Caco-2 (cell line): ENCODE data around the gene PDE4DIP. TPM values are rescaled to one million over a fixed set of nuclear protein-coding genes. Genes with fewer than 3 reads are reported as not detected.
"Not testable (repeated sequence)": the region's sequence is repeated elsewhere in the genome, so short reads cannot be mapped to it uniquely, and the experiment has no call there.

Source experiments
- BruUV-seq: library from RNA; stranded (reverse); fragments of 400-500 nt; replicated peaks from 2 replicates; lab custom pipeline; 2021; lab: Mats Ljungman, UMichigan
- CTCF ChIA-PET: fragments of 300-600 bp; sonication (Branson Sonifier 250); formaldehyde crosslinking; loops from one replicate; lab custom pipeline; 2022; ENCODE audit warnings: antibody characterized with exemption; lab: Charles Lee
- POLR2A ChIA-PET: fragments of 300-600 bp; sonication (Branson Sonifier 250); formaldehyde crosslinking; loops from one replicate; lab custom pipeline; 2022; ENCODE audit warnings: antibody characterized with exemption; lab: Charles Lee
- DNase-seq, 2 experiments: peaks; one replicate each; pipeline versions ENCODE4 v3.0.0 to v3.0.0-alpha.2; 2020 to 2022
- H3K27me3 ChIP-seq: replicated peaks from 2 replicates; pipeline ENCODE4 v1.6.0; 2011; ENCODE audit warnings: low read length; ENCODE audit not compliant: control insufficient read depth, insufficient read depth
- H3K36me3 ChIP-seq: 2 replicates; pipeline ENCODE4 v1.5.1; 2011; ENCODE audit warnings: low read length; ENCODE audit not compliant: control insufficient read depth, insufficient read depth
- H3K4me1 ChIP-seq: fragments of 250-450 bp; sonication (Bioruptor Pico); 2 replicates; pipeline ENCODE4 v1.5.1; 2020; ENCODE audit warnings: mild to moderate bottlenecking
- H3K4me3 ChIP-seq: 2 replicates; pipeline ENCODE4 v1.5.1; 2011; ENCODE audit warnings: low read depth, mild to moderate bottlenecking, control low read depth, low read length
- H3K9me3 ChIP-seq: fragments of 250-450 bp; sonication (Bioruptor Pico); 2 replicates; pipeline ENCODE4 v1.5.1; 2020; ENCODE audit warnings: mild to moderate bottlenecking, moderate library complexity
- H3K27ac Mint-ChIP-seq: one replicate; pipeline ENCODE4 v1.8.0; 2022; ENCODE audit warnings: mixed read lengths; ENCODE audit not compliant: unreplicated experiment
- H3K27me3 Mint-ChIP-seq: one replicate; pipeline ENCODE4 v1.8.0; 2022; ENCODE audit warnings: mixed read lengths; ENCODE audit not compliant: insufficient read depth, unreplicated experiment
- H3K36me3 Mint-ChIP-seq: one replicate; pipeline ENCODE4 v1.8.0; 2022; ENCODE audit warnings: mild to moderate bottlenecking, mixed read lengths; ENCODE audit not compliant: insufficient read depth, unreplicated experiment
- H3K4me1 Mint-ChIP-seq: one replicate; pipeline ENCODE4 v1.8.0; 2022; ENCODE audit warnings: low read depth, mixed read lengths; ENCODE audit not compliant: unreplicated experiment
- H3K4me3 Mint-ChIP-seq: one replicate; pipeline ENCODE4 v1.8.0; 2022; ENCODE audit warnings: mild to moderate bottlenecking, moderate library complexity, mixed read lengths; ENCODE audit not compliant: unreplicated experiment
- H3K9me3 Mint-ChIP-seq: one replicate; pipeline ENCODE4 v1.8.0; 2022; ENCODE audit warnings: mixed read lengths; ENCODE audit not compliant: unreplicated experiment
- intact Hi-C: fragments of 100-400 bp; cut with micrococcal nuclease; formaldehyde crosslinking; loops from one replicate; pipeline ENCODE4 v1.10.0; 2022; ENCODE audit not compliant: unreplicated experiment
- total RNA-seq: library from RNA; stranded (reverse); gene quantifications from 2 replicates; pipeline ENCODE4 v1.2.3, GENCODE V29; 2022

The PDE4DIP gene
- total RNA-seq, 1 experiment from 2014 or later = 30.8 TPM

DNA sequence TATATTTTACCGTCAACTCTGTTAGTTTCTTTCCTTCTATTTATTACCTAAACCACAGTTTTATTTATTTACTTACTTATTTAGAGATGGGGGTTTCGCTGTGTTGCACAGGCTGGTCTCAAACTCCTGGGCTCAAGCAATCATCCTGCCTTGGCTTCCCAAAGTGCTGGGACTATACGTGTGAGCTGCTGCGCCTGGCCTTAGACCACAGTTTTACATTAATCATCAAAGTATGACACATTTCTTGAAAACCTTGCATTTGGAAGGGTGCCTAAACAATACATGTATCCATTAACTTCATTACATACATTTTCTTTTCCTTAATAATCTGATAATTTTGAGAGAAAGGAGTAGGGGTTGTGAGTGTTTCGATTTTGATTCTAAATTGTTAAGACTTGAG lies 124.9 kb downstream of the PDE4DIP start:
- H3K36me3 ChIP-seq, CTCF ChIA-PET, H3K27me3 Mint-ChIP-seq, H3K9me3 ChIP-seq, BruUV-seq, H3K4me1 ChIP-seq, H3K4me3 Mint-ChIP-seq, H3K27me3 ChIP-seq, H3K4me1 Mint-ChIP-seq, H3K36me3 Mint-ChIP-seq, intact Hi-C loops, H3K27ac Mint-ChIP-seq, H3K4me3 ChIP-seq, H3K9me3 Mint-ChIP-seq, DNase-seq, POLR2A ChIA-PET: not testable (repeated sequence)

DNA sequence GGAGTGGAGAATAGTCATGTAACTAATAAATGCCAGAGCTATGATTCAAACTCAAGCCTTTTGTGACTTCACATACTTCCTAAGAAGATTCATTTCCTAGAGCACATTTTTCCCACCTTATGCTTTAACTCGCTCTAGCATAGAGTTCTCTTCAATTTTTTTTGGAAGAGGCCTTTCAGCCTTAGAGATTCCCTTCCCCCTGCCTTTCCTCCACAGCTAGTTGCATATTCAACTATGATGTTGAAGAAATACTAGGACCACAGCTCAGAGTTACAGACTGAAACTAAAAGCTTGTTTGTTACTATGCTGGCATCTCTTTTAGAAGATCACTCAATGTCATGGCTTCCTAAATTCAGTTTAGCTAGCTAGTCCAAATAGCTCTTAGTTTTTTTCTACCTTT lies 131.2 kb downstream of the PDE4DIP start:
- H3K4me1 ChIP-seq, H3K4me3 ChIP-seq, DNase-seq, H3K4me1 Mint-ChIP-seq, H3K27me3 ChIP-seq, H3K36me3 ChIP-seq, H3K27me3 Mint-ChIP-seq, intact Hi-C loops, POLR2A ChIA-PET, H3K9me3 Mint-ChIP-seq, H3K27ac Mint-ChIP-seq, BruUV-seq, H3K4me3 Mint-ChIP-seq, H3K9me3 ChIP-seq, CTCF ChIA-PET: not testable (repeated sequence)
- H3K36me3 Mint-ChIP-seq = peaks cover 32% of the 10 kb centered on the region

DNA sequence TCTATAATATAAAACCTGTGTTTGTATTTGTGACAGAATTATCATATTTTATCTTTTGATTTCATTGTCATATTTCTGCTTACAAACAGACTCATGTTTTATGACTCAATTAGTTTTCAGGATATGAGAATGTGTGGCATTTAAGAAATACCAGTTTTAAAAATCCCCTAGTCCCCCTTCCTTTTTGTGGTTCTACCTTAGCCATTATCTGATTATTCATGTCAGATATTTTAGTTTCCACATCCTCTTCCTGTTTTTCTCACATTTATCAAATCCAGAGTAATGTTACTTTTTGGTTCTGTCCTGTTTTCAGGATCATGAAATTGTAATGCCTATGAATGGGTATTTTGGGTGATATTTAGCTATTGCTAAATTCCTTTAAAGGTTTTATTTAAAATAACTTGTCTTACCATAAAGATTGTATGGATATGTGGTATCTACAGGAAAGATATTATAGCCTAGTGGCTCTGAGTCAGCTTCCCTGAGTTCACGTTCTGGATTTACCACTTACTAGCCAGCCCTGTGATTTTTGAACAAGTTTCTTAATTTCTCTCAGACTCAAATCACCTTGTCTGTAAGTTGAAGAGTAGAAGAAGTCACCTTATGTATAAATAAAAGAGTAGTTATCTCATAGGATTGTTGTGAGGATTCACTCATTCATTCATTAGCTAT lies 131.8 kb downstream of the PDE4DIP start:
- H3K27me3 ChIP-seq, H3K27ac Mint-ChIP-seq, POLR2A ChIA-PET, H3K9me3 Mint-ChIP-seq, H3K9me3 ChIP-seq, H3K27me3 Mint-ChIP-seq, H3K4me3 Mint-ChIP-seq, H3K4me1 Mint-ChIP-seq, CTCF ChIA-PET, H3K36me3 ChIP-seq, H3K4me3 ChIP-seq, H3K4me1 ChIP-seq, BruUV-seq, DNase-seq, intact Hi-C loops: not testable (repeated sequence)
- peaks cover 37% of the 10 kb centered on the region for H3K36me3 Mint-ChIP-seq

DNA sequence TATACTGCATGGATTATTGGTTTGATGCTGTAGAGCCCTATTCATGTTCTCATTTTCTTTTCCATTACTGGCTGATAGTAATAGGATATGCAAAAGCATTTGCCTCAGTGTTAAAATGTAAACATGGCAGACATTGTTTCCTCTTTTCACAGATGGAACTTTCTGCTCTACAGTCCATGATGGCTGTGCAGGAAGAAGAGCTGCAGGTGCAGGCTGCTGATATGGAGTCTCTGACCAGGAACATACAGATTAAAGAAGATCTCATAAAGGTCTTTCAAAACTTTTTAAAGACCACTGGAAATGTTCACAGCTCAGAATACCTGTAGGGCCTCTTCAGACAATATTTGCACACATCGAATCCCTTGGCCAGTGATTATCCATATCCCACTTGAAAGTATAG lies 133.6 kb downstream of the PDE4DIP start:
- H3K27me3 Mint-ChIP-seq, H3K36me3 ChIP-seq, intact Hi-C loops, DNase-seq, H3K4me1 Mint-ChIP-seq, POLR2A ChIA-PET, H3K4me3 Mint-ChIP-seq, H3K4me3 ChIP-seq, H3K4me1 ChIP-seq, H3K9me3 Mint-ChIP-seq, CTCF ChIA-PET, H3K9me3 ChIP-seq, BruUV-seq, H3K27ac Mint-ChIP-seq, H3K27me3 ChIP-seq: not testable (repeated sequence)
- H3K36me3 Mint-ChIP-seq = peaks cover 45% of the 10 kb centered on the region

DNA sequence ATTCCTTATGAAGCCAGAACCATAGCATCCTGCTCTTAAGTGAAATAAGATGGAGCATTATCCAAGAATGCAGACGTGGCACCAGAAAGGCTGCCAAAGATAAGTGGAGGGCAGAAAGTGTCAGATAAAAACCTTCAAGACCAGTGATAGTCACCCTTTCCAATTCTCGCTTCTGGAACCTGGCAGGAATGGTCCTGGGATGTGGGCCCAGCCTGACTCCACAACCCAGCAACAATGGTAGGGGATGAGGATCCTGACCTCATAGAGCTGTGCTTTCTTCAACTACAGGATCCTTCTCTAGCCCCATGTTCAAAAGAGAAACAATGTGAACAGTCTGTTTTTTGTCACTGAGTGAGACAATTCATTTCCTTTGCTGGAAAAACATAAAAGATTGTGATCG lies 145.2 kb downstream of the PDE4DIP start:
- H3K4me1 ChIP-seq, H3K36me3 ChIP-seq, H3K9me3 ChIP-seq, H3K27me3 ChIP-seq, H3K9me3 Mint-ChIP-seq, H3K27me3 Mint-ChIP-seq, POLR2A ChIA-PET, BruUV-seq, intact Hi-C loops, H3K36me3 Mint-ChIP-seq, DNase-seq, H3K4me1 Mint-ChIP-seq, H3K4me3 ChIP-seq, H3K4me3 Mint-ChIP-seq, CTCF ChIA-PET: not testable (repeated sequence)
- peak overlapping the region; percentile 18 for H3K27ac Mint-ChIP-seq

DNA sequence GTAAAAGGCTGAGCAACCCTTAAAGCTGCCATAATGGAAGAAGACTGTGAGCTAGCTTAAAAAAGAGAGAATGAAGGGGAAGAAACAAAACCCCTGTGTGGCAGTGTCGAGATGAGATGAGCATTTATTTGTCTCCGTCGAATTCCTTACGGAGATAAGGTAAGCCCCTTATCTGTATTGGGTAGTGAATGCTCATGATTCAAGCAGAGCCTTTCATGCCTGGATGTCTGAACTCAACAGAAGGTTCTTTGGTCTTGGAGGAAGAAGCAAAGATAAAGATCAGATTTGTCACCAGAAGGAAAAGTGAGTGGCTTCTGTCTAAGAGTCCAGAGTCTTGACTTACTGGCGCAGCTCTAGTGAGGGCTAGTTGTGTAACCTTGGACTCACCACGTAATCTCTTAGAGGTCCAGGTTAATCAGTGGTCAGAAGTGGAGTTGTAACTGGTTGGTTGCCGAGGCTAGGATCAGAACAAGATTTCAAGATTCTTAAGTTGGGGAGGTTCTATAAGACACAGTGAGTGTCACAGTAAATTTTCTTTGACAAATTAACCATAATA lies 146.1 kb downstream of the PDE4DIP start:
- H3K4me3 ChIP-seq, CTCF ChIA-PET, H3K27me3 Mint-ChIP-seq, H3K9me3 ChIP-seq, H3K4me1 Mint-ChIP-seq, POLR2A ChIA-PET, H3K9me3 Mint-ChIP-seq, H3K4me1 ChIP-seq, H3K4me3 Mint-ChIP-seq, H3K27me3 ChIP-seq, H3K36me3 ChIP-seq, H3K36me3 Mint-ChIP-seq, BruUV-seq, intact Hi-C loops: not testable (repeated sequence)
- DNase-seq = peak; percentile 49 to 67
- peak overlapping the region; percentile 18 for H3K27ac Mint-ChIP-seq

DNA sequence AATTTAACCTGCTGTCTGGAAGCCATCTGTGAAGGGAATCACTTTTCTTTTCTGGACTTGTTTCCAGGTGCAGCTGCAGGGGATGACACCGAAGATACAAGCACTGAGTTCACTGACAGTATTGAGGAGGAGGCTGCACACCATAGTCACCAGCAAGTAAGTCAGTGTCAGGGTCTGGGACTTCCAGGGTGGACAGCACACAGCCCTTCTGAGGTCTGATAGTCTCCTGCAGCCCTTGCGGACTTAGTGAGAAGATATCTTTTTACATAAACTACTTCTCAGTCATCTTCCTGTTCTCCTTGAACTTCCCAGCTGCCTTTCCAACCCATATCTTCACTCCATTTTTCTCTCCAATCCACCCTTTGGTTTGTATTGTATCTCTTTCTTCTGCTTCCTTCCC lies 147.6 kb downstream of the PDE4DIP start:
- H3K27me3 Mint-ChIP-seq = not testable (repeated sequence)

More for the DNA sequence above, 147.6 kb downstream of the PDE4DIP start:
- H3K4me1 Mint-ChIP-seq, intact Hi-C loops, H3K4me1 ChIP-seq, BruUV-seq, H3K4me3 ChIP-seq, H3K9me3 ChIP-seq, H3K9me3 Mint-ChIP-seq, CTCF ChIA-PET, H3K27me3 ChIP-seq, H3K36me3 Mint-ChIP-seq, H3K4me3 Mint-ChIP-seq, H3K36me3 ChIP-seq, POLR2A ChIA-PET, H3K27ac Mint-ChIP-seq, DNase-seq: not testable (repeated sequence)
